ENCODE results near the gene SPATA13. TPM values are rescaled to one million over a fixed set of nuclear protein-coding genes. Genes with fewer than 3 reads are reported as not detected.
A peak's percentile ranks its signal among the peaks of the same experiment; 100 is the strongest.

The SPATA13 gene
- total RNA-seq, 3 donors from 2014 or later (not counting 1 experiment from before 2014, with no cell fraction given) = 108 to 141 (median 141) TPM

DNA sequence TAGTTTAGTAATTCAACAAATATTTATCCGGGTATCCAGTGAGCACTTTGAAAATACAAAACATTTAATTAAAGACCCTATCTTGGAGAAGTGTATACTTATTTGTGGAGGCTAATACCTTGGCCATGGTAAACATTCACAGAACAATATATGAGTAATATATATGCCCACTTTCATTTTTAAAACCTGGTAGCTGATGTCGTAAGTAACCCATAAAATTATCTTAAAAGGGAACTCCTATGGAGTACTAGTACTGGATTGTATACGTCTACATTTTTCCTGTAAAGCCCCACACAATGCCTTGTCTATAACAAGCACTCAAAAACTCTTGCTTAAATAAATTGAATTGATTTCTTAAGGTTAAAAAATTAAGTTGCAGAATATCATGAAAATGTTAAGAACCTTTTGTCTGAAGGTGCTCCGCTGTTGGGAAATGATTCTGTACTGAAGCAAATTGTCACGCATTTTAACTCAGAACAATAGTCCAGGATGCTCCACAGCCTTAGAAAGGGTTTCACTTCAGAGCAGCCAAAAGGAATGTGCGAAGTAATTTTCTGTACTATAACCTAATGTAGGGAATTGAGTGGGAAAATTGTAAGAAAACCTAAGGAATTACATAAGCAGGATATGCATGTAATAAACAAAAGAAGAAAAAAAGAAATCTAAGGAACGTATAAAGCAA, 90.0 kb downstream of the SPATA13 start:
- Histone ChIP-seq H3K4me3 (ENCODE audit: low read length) (no peak overlapping the region), H3K27ac (ENCODE audit: low read length) (peak overlapping the region; percentile 81), H3K4me1 (ENCODE audit: control insufficient read depth, insufficient read depth, low read length) (peaks cover 49% of the 10 kb centered on the region), H3K27me3 (ENCODE audit: control insufficient read depth, insufficient read depth, low read length) (no peaks in the 10 kb centered on the region), H3K36me3 (ENCODE audit: control insufficient read depth, insufficient read depth, low read length) (peaks cover 5% of the 10 kb centered on the region), H3K9me3 (ENCODE audit: control insufficient read depth, insufficient read depth, low read length) (no peaks in the 10 kb centered on the region)
- H3K9me3 Mint-ChIP-seq = no peaks in the 10 kb centered on the region
- H3K4me3 Mint-ChIP-seq = peak overlapping the region; percentile 98
- no peaks in the 10 kb centered on the region for H3K36me3 Mint-ChIP-seq
- peak in 1 of 2 donors; percentile 30 for DNase-seq
- TF ChIP-seq, protein P1, sequence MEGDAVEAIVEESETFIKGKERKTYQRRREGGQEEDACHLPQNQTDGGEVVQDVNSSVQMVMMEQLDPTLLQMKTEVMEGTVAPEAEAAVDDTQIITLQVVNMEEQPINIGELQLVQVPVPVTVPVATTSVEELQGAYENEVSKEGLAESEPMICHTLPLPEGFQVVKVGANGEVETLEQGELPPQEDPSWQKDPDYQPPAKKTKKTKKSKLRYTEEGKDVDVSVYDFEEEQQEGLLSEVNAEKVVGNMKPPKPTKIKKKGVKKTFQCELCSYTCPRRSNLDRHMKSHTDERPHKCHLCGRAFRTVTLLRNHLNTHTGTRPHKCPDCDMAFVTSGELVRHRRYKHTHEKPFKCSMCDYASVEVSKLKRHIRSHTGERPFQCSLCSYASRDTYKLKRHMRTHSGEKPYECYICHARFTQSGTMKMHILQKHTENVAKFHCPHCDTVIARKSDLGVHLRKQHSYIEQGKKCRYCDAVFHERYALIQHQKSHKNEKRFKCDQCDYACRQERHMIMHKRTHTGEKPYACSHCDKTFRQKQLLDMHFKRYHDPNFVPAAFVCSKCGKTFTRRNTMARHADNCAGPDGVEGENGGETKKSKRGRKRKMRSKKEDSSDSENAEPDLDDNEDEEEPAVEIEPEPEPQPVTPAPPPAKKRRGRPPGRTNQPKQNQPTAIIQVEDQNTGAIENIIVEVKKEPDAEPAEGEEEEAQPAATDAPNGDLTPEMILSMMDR (IDR thresholded peaks at IDR 0.05) = no peak
- H3K27ac Mint-ChIP-seq = peak overlapping the region; percentile 90 to 99
- WGBS (ENCODE audit: insufficient coverage) = 69% methylated on average over 4 of the region's 7 CpGs
- intact Hi-C loops (cut with micrococcal nuclease) = loop anchor here (1.0 to 5.0 kb wide), 3 partner anchors 14 to 367 kb away; no protein-coding TSS in a partner anchor
- H3K27me3 Mint-ChIP-seq (ENCODE audit: low read depth in 2 of 2) = no peaks in the 10 kb centered on the region
- ATAC-seq = no peak
- H3K4me1 Mint-ChIP-seq = peaks cover 53 to 64% of the 10 kb centered on the region in 2 donors

DNA sequence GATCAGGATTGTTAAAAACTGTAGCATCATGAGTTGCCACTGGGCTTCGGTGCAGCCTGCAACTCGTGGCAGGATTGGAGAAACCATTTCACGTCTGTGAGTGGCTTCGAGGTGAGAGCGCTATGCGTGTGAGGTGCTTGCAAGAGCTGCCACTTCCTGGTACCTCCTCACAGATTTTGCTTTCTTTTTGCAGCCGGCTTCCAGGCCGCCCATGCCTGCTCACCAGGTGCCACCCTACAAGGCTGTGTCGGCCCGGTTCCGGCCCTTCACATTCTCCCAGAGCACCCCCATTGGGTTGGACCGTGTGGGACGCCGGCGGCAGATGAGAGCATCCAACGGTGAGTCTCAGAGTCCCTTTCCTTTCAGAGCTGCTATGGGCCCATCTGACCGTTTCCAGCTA, 91.0 kb downstream of the SPATA13 start:
- intact Hi-C loops (cut with micrococcal nuclease) = loop anchor here (1.0 to 5.0 kb wide), 3 partner anchors 13 to 366 kb away; no protein-coding TSS in a partner anchor
- H3K4me3 ChIP-seq (ENCODE audit: low read length) = peak overlapping the region; percentile 72
- H3K27me3 ChIP-seq (ENCODE audit: control insufficient read depth, insufficient read depth, low read length) = no peaks in the 10 kb centered on the region
- H3K4me1 ChIP-seq (ENCODE audit: control insufficient read depth, insufficient read depth, low read length) = peaks cover 52% of the 10 kb centered on the region
- H3K27ac ChIP-seq (ENCODE audit: low read length) = peak overlapping the region; percentile 81
- no peaks in the 10 kb centered on the region for H3K9me3 ChIP-seq (ENCODE audit: control insufficient read depth, insufficient read depth, low read length)
- TF ChIP-seq, protein P1 (IDR thresholded peaks at IDR 0.05) = no peak
- peaks cover 7% of the 10 kb centered on the region for H3K36me3 ChIP-seq (ENCODE audit: control insufficient read depth, insufficient read depth, low read length)
- H3K4me1 Mint-ChIP-seq = peaks cover 59 to 71% of the 10 kb centered on the region in 2 donors
- peak overlapping the region; percentile 98 for H3K4me3 Mint-ChIP-seq
- ATAC-seq (peak; percentile 82 to 96 (median 91)), DNase-seq (peak; percentile 78 to 96)
- H3K27me3 Mint-ChIP-seq (ENCODE audit: low read depth in 2 of 2) = no peaks in the 10 kb centered on the region
- H3K9me3 Mint-ChIP-seq = no peaks in the 10 kb centered on the region
- 30% methylated on average over 17 of the region's 17 CpGs for WGBS (ENCODE audit: insufficient coverage)
- no peaks in the 10 kb centered on the region for H3K36me3 Mint-ChIP-seq
- H3K27ac Mint-ChIP-seq = peak overlapping the region; percentile 90 to 99

DNA sequence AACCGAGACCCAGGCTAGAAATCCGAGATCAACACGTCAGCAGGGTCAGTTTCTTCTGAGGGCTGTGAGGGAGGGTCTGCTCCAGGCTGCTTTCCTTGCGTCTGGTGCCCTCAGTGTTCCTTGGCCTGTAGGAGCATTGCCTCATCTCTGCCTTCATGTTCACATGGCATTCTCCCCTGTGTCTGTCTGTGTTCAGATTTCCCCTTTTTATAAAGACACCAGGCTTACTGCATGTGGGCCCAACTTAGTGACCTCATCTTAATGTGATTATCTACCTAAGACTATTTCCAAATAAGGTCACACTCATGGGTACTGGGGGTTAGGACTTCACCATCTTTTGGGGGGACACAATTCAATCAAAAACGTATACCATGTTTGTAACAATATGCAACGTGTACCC, 91.6 kb downstream of the SPATA13 start:
- Mint-ChIP-seq H3K27me3 (ENCODE audit: low read depth in 2 of 2) (no peaks in the 10 kb centered on the region), H3K27ac (peak overlapping the region; percentile 90 to 99), H3K9me3 (no peaks in the 10 kb centered on the region), H3K4me1 (peaks cover 65 to 72% of the 10 kb centered on the region in 2 donors), H3K36me3 (no peaks in the 10 kb centered on the region), H3K4me3 (peak overlapping the region; percentile 98)
- TF ChIP-seq, protein P1 (IDR thresholded peaks at IDR 0.05) = no peak
- no peaks in the 10 kb centered on the region for H3K9me3 ChIP-seq (ENCODE audit: control insufficient read depth, insufficient read depth, low read length)
- 55% methylated on average over 4 of the region's 6 CpGs for WGBS (ENCODE audit: insufficient coverage)
- DNase-seq = peak in 1 of 2 donors; percentile 66
- H3K36me3 ChIP-seq (ENCODE audit: control insufficient read depth, insufficient read depth, low read length) = peaks cover 8% of the 10 kb centered on the region
- H3K27ac ChIP-seq (ENCODE audit: low read length) = peak overlapping the region; percentile 81
- no peaks in the 10 kb centered on the region for H3K27me3 ChIP-seq (ENCODE audit: control insufficient read depth, insufficient read depth, low read length)
- H3K4me3 ChIP-seq (ENCODE audit: low read length) = peak overlapping the region; percentile 72
- H3K4me1 ChIP-seq (ENCODE audit: control insufficient read depth, insufficient read depth, low read length) = peaks cover 54% of the 10 kb centered on the region
- peak in 1 of 3 donors; percentile 6 for ATAC-seq
- intact Hi-C loops (cut with micrococcal nuclease) = loop anchor here (5.0 kb wide), 1 partner anchor 365 kb away; no protein-coding TSS in a partner anchor

All from natural killer cell (primary cell).